Thyroid gland (tissue), 4 donors: Measurements from ENCODE around the gene PPP1CC. TPM values are rescaled to one million over a fixed set of nuclear protein-coding genes. Genes with fewer than 3 reads are reported as not detected.

Experiments used
- DNase-seq, 2 donors: peaks; one replicate each; pipeline ENCODE4 v3.0.0-alpha.2; 2019
- H3K27ac ChIP-seq, 3 donors: fragments of 200-600 bp; sonication (generic); 1 replicate in 2 of 3; 2 replicates in 1 of 3; pipeline ENCODE4 v1.5.1; 2016 to 2019; ENCODE audit warnings: mild to moderate bottlenecking in 1 of 3, moderate library complexity in 1 of 3
- H3K27me3 ChIP-seq: fragments of 200-600 bp; sonication (generic); one replicate; pipeline ENCODE4 v1.5.1; 2019
- H3K36me3 ChIP-seq, 2 donors: fragments of 200-600 bp; sonication (generic); one replicate each; pipeline ENCODE4 v1.5.1; 2016 to 2019
- H3K4me1 ChIP-seq, 2 donors: fragments of 200-600 bp; sonication (generic); one replicate each; pipeline ENCODE4 v1.5.1; 2017 to 2019
- H3K4me3 ChIP-seq, 3 donors: fragments of 200-600 bp; sonication (generic); replicated peaks in 1 of 3; 1 replicate in 2 of 3; 2 replicates in 1 of 3; pipeline ENCODE4 v1.5.1; 2016; ENCODE audit warnings: mild to moderate bottlenecking in 1 of 3
- H3K9me3 ChIP-seq: fragments of 200-600 bp; sonication (generic); one replicate; pipeline ENCODE4 v1.5.1; 2017
- POLR2A ChIP-seq, 2 donors: fragments of 450-650 bp; IDR thresholded peaks; one replicate each; pipeline ENCODE4 v1.6.1; 2017; ENCODE audit warnings: antibody characterized with exemption in 2 of 2, mild to moderate bottlenecking in 2 of 2, moderate library complexity in 1 of 2
- WGBS, 2 donors: methylation state at CpG; one replicate each; pipeline ENCODE4 v1.1.5; 2017; 5-methylcytosine and 5-hydroxymethylcytosine counted together
- intact Hi-C: fragments of 100-400 bp; cut with DNase I; formaldehyde crosslinking; loops from one replicate; pipeline ENCODE4 v1.15.1; 2023
- total RNA-seq, 4 donors: library from RNA; depleted of rRNA; stranded (reverse); fragments of >200 nt; gene quantifications; one replicate each; pipeline ENCODE4 v1.2.3, GENCODE V29; 2016
- TF ChIP-seq, protein P1 (sequence below), 6 experiments: fragments of 200-600 bp in 3 of 6; fragments of 450-650 bp in 3 of 6; sonication (generic) in 3 of 6; IDR thresholded peaks; one replicate each; pipeline ENCODE4 v1.5.1; 2016 to 2019; ENCODE audit warnings: antibody characterized with exemption in 6 of 6, mild to moderate bottlenecking in 2 of 6, inconsistent platforms in 1 of 6, moderate library complexity in 1 of 6

The PPP1CC gene
- total RNA-seq, 4 donors from 2014 or later = 85.3 to 154 (median 118) TPM

DNA sequence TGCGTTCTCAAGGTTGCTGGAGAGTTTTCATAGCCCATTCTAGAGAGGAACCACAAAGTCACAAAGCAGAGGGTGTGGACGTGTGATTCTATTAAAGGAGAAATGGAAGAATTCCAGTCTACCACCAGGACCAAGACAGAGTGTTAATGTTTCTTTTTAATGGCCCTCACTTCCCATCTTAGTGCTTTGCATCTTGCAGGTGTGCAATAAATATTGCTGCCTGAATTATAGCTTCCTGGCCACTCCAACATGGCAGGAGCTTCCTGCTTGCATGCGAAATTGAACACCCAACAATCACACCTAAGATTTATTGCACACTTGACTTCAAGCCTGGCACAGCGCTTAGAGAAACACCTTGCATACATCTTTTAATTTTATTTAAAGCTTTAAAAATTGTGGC lies 22.4 kb upstream of the PPP1CC start:
- Histone ChIP-seq H3K9me3 (no peaks in the 10 kb centered on the region), H3K36me3 (no peaks in the 10 kb centered on the region), H3K4me1 (no peaks in the 10 kb centered on the region), H3K27me3 (no peaks in the 10 kb centered on the region), H3K4me3 (no peak overlapping the region), H3K27ac (no peak overlapping the region)
- TF ChIP-seq, protein P1, sequence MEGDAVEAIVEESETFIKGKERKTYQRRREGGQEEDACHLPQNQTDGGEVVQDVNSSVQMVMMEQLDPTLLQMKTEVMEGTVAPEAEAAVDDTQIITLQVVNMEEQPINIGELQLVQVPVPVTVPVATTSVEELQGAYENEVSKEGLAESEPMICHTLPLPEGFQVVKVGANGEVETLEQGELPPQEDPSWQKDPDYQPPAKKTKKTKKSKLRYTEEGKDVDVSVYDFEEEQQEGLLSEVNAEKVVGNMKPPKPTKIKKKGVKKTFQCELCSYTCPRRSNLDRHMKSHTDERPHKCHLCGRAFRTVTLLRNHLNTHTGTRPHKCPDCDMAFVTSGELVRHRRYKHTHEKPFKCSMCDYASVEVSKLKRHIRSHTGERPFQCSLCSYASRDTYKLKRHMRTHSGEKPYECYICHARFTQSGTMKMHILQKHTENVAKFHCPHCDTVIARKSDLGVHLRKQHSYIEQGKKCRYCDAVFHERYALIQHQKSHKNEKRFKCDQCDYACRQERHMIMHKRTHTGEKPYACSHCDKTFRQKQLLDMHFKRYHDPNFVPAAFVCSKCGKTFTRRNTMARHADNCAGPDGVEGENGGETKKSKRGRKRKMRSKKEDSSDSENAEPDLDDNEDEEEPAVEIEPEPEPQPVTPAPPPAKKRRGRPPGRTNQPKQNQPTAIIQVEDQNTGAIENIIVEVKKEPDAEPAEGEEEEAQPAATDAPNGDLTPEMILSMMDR (IDR thresholded peaks at IDR 0.05) = no peak
- no peak for TF ChIP-seq POLR2A (IDR thresholded peaks at IDR 0.05)
- no peak for DNase-seq
- intact Hi-C loops = no loop called here
- 80 to 82% methylated on average over 4 of the region's 4 CpGs for WGBS, 2 donors

- WGBS, 2 donors = 82 to 87% methylated on average over 7 of the region's 7 CpGs
- Histone ChIP-seq H3K4me1 (no peaks in the 10 kb centered on the region), H3K36me3 (no peaks in the 10 kb centered on the region), H3K27me3 (no peaks in the 10 kb centered on the region), H3K9me3 (no peaks in the 10 kb centered on the region), H3K27ac (no peak overlapping the region), H3K4me3 (no peak overlapping the region)
- intact Hi-C loops = no loop called here
- no peak for DNase-seq
- TF ChIP-seq POLR2A (IDR thresholded peaks at IDR 0.05) = no peak
- TF ChIP-seq, protein P1 (IDR thresholded peaks at IDR 0.05) = no peak
These were observed 20.9 kb upstream of the PPP1CC start for GRCh38 chr12:110763583-110763982.

DNA sequence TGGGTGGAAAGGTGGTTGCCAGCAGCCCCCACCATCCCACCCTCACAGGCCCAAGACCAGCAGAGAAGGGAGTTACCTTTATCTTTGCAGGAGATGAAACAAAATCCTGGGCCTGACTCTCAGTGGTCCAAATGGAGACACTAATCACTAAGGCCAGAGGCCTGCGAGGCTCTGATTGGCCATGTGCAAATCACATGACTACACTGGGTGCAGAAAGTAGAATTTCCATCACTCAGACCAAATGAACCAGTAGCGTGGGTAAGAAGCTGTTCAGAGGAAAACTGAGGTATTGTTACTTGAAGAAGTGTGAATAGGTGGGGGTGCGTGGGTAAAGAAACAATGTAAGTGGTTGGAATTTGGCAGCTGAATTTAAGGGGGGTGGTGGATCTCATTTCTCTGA lies 20.2 kb upstream of the PPP1CC start:
- 84 to 85% methylated on average over 3 of the region's 3 CpGs for WGBS, 2 donors
- intact Hi-C loops = no loop called here
- Histone ChIP-seq H3K9me3 (no peaks in the 10 kb centered on the region), H3K36me3 (no peaks in the 10 kb centered on the region), H3K4me3 (no peak overlapping the region), H3K27ac (no peak overlapping the region), H3K4me1 (no peaks in the 10 kb centered on the region), H3K27me3 (no peaks in the 10 kb centered on the region)
- DNase-seq = no peak
- no peak for TF ChIP-seq POLR2A (IDR thresholded peaks at IDR 0.05)
- TF ChIP-seq, protein P1 (IDR thresholded peaks at IDR 0.05) = no peak

DNA sequence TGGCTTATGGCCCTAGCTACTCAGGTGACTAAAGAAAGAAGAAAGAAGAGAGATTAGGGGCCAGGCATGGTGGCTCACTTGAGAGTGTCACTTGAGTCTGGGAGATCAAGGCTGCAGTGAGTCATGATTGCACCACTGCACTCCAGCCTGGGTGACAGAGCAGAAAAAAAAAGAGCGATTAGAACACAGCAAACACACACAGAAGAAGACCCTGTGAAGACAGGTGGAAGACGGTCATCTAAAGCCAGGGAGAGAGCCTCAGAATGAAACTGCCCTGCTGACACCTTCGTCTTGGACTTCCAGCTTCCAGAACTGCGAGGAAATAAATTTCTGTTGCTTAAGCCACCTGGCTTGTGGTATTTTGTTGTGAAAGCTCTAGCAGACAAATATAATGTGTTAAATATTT lies 17.5 kb upstream of the PPP1CC start:
- Histone ChIP-seq H3K27me3 (no peaks in the 10 kb centered on the region), H3K36me3 (no peaks in the 10 kb centered on the region), H3K27ac (no peak overlapping the region), H3K4me3 (no peak overlapping the region), H3K9me3 (no peaks in the 10 kb centered on the region), H3K4me1 (no peaks in the 10 kb centered on the region)
- DNase-seq = no peak
- WGBS, 2 donors = 88 to 96% methylated on average over 4 of the region's 4 CpGs
- TF ChIP-seq, protein P1 (IDR thresholded peaks at IDR 0.05) = no peak
- TF ChIP-seq POLR2A (IDR thresholded peaks at IDR 0.05) = no peak
- intact Hi-C loops = no loop called here

DNA sequence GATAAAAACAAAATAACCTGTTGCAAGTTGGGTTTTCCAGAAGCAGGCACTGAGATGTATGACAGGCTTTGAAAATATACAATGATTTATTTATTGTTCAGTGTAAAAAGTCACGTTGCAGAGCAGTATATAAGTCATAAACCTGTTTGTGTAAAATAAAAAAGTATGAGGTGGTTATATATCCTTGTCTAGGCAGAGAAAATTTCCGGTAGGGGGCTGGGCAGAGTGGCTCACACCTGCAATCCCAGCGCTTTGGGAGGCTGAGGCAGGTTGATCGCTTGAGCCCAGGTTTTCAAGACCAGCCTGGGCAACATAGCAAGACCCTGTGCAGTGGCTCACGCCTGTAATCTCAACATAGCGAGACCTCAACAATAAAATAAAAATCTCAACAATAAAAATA lies 16.2 kb upstream of the PPP1CC start:
- Histone ChIP-seq H3K4me1 (no peaks in the 10 kb centered on the region), H3K4me3 (no peak overlapping the region), H3K9me3 (no peaks in the 10 kb centered on the region), H3K36me3 (no peaks in the 10 kb centered on the region), H3K27ac (no peak overlapping the region), H3K27me3 (no peaks in the 10 kb centered on the region)
- intact Hi-C loops = no loop called here
- TF ChIP-seq, protein P1 (IDR thresholded peaks at IDR 0.05) = no peak
- TF ChIP-seq POLR2A (IDR thresholded peaks at IDR 0.05) = no peak
- no peak for DNase-seq
- WGBS, 2 donors = 91 to 95% methylated on average over 6 of the region's 6 CpGs
